Neural crest cell (in vitro differentiated cells): ENCODE measurements around the gene AGBL1. TPM values are rescaled to one million over a fixed set of nuclear protein-coding genes. Genes with fewer than 3 reads are reported as not detected.

Experiments used
- DNase-seq: peaks from one replicate; pipeline ENCODE4 v3.0.0; 2021; ENCODE audit warnings: low read depth, mixed read lengths, low spot score
- H3K27ac Mint-ChIP-seq: one replicate; pipeline ENCODE4 v1.8.0; 2021; ENCODE audit warnings: mild to moderate bottlenecking, mixed read lengths; ENCODE audit not compliant: unreplicated experiment
- H3K27me3 Mint-ChIP-seq: 2 replicates; pipeline ENCODE4 v1.8.0; 2021; ENCODE audit warnings: low read depth, mild to moderate bottlenecking, mixed read lengths
- H3K36me3 Mint-ChIP-seq: 2 replicates; pipeline ENCODE4 v1.8.0; 2021; ENCODE audit warnings: low read depth, mild to moderate bottlenecking, mixed read lengths
- H3K4me1 Mint-ChIP-seq: 2 replicates; pipeline ENCODE4 v1.8.0; 2021; ENCODE audit warnings: mixed read lengths
- H3K4me3 Mint-ChIP-seq: one replicate; pipeline ENCODE4 v1.8.0; 2021; ENCODE audit warnings: mild to moderate bottlenecking, mixed read lengths
- H3K9me3 Mint-ChIP-seq: 2 replicates; pipeline ENCODE4 v1.8.0; 2021; ENCODE audit warnings: mixed read lengths
- total RNA-seq: library from RNA; stranded (reverse); gene quantifications from 2 replicates; pipeline ENCODE4 v1.2.1, GENCODE V29; 2021
- TF ChIP-seq, protein P1 (sequence below): fragments of 200-600 bp; sonication (generic); conservative IDR thresholded peaks from 2 replicates; pipeline ENCODE4 v1.5.0; 2021; ENCODE audit warnings: antibody characterized with exemption, mild to moderate bottlenecking

The AGBL1 gene
- total RNA-seq, 1 donor from 2014 or later: 0.05 TPM

DNA sequence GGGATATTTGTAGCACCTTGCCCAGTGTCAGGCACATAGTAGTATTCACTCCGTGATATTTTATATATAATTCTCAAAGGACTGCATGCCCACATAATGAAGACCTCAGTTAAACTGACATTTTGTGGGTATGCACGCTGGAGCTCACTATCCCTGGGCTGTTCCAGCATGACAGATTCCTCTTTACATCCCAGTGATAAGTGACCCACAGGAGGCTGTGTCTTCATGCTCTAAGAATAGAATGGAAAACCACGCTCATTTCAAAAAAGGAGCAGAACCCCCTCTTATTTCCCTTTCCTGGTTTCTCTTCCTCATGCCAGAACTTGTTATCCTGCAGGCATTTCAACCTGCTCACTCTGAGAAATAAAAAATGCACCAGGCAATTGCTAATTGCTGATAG lies 717.5 kb downstream of the AGBL1 start:
- no peak for DNase-seq
- Mint-ChIP-seq H3K27me3 (no peaks in the 10 kb centered on the region), H3K27ac (no peak overlapping the region), H3K9me3 (no peaks in the 10 kb centered on the region), H3K36me3 (no peaks in the 10 kb centered on the region), H3K4me1 (no peaks in the 10 kb centered on the region), H3K4me3 (no peak overlapping the region)
- TF ChIP-seq, protein P1, sequence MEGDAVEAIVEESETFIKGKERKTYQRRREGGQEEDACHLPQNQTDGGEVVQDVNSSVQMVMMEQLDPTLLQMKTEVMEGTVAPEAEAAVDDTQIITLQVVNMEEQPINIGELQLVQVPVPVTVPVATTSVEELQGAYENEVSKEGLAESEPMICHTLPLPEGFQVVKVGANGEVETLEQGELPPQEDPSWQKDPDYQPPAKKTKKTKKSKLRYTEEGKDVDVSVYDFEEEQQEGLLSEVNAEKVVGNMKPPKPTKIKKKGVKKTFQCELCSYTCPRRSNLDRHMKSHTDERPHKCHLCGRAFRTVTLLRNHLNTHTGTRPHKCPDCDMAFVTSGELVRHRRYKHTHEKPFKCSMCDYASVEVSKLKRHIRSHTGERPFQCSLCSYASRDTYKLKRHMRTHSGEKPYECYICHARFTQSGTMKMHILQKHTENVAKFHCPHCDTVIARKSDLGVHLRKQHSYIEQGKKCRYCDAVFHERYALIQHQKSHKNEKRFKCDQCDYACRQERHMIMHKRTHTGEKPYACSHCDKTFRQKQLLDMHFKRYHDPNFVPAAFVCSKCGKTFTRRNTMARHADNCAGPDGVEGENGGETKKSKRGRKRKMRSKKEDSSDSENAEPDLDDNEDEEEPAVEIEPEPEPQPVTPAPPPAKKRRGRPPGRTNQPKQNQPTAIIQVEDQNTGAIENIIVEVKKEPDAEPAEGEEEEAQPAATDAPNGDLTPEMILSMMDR: no peak

DNA sequence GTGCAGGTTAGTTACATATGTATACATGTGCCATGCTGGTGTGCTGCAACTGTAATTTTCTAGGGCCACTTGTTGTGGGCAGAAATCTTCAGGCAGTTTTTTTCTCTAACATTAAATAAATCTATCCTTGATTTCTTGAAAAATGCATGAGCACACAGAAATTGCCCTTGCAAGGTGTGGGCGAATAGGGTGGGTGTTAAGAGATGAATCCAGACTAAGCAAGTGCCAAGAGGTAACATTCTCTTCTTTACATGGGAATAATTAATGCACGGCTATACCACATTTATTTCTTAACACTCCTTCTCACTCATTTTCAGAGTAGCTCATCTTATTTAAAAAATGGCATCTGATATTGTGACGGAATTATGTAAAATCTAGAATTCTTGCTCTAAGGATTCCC lies 719.6 kb downstream of the AGBL1 start:
- no peak for DNase-seq
- TF ChIP-seq, protein P1: no peak
- Mint-ChIP-seq H3K4me1 (no peaks in the 10 kb centered on the region), H3K27ac (no peak overlapping the region), H3K4me3 (no peak overlapping the region), H3K9me3 (no peaks in the 10 kb centered on the region), H3K27me3 (no peaks in the 10 kb centered on the region), H3K36me3 (no peaks in the 10 kb centered on the region)

DNA sequence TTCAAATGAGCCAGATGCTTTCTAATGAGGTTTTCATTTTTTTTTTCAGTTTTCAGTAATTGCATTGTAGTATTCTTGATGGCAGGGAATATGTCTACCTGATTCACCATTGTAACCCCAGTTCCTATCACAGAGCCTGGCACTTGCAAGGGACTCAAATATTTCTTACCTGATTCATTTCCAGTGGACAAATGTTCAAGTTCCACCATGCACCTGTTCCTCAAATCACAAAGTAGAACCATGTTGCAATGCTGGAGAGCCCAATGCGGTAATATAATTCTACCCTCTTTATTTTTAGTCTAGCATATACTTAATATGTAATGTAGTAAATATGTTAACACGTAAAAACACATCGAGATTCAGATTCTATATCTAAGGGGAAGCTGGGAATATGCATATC lies 722.6 kb downstream of the AGBL1 start:
- TF ChIP-seq, protein P1: no peak
- DNase-seq: no peak
- Mint-ChIP-seq H3K36me3 (no peaks in the 10 kb centered on the region), H3K27me3 (no peaks in the 10 kb centered on the region), H3K4me1 (no peaks in the 10 kb centered on the region), H3K27ac (no peak overlapping the region), H3K9me3 (no peaks in the 10 kb centered on the region), H3K4me3 (no peak overlapping the region)

DNA sequence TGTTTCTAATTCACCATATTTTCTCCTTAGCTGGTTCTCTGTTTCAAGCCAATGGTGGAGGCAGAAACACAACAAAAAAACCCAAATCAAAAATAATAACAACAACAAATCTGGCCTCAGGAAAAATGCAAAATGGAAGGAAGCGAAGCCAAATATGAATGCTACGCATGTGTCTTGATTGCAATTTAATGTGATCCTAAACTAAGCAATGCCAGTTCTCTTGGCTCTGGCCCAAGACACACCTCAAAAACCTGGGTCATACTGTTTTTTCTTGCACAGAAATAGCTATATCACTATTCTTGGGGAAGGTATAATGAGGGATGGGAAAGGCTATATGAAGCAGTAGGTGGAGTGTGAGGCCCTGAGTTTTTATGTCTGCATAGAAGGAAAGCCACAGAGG lies 724.7 kb downstream of the AGBL1 start:
- Mint-ChIP-seq H3K36me3 (no peaks in the 10 kb centered on the region), H3K4me3 (no peak overlapping the region), H3K9me3 (no peaks in the 10 kb centered on the region), H3K27me3 (peaks cover 6% of the 10 kb centered on the region), H3K4me1 (no peaks in the 10 kb centered on the region), H3K27ac (no peak overlapping the region)
- TF ChIP-seq, protein P1: no peak
- DNase-seq: no peak

DNA sequence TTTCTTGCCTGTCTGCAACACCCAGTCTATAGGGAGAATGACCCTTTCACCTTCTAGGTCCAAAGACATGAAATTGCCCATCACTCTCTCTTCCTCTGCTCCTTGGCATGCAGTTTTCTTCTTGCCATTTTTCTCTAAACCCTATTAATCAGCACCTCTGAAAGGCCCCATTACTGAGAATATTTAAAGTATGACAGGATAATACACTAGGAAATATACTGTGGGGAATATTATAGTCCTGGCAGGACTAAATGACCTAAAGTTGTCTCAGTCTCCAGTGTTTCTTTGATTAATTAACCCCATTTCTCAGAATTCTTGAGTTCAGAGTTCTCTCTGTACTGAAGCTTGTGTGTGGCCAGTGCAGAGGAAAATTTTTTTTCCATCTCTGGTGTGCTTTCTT lies 730.7 kb downstream of the AGBL1 start:
- no peak overlapping the region for H3K27ac Mint-ChIP-seq
- TF ChIP-seq, protein P1: no peak
- DNase-seq: no peak
- no peaks in the 10 kb centered on the region for H3K9me3 Mint-ChIP-seq
- H3K4me1 Mint-ChIP-seq: no peaks in the 10 kb centered on the region
- no peaks in the 10 kb centered on the region for H3K36me3 Mint-ChIP-seq
- H3K27me3 Mint-ChIP-seq: peaks cover 7% of the 10 kb centered on the region
- H3K4me3 Mint-ChIP-seq: no peak overlapping the region

DNA sequence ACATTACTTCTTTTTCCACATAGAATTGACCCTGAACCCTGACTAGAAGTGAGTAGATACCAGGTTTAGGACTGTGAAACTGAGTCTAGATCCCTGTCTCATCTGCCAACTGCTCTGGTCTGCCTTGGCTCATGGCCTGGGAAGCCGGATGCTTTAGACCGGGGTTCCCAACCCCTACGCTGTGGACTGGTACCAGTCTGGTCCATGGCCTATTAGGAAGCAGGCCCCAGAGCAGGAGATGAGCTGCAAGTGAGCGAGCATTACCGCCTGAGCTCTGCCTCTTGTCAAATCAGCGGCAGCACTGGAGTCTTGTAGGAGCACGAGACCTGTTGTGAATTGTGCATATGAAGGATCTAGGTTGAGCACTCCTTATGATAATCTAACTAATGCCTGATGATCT lies 734.2 kb downstream of the AGBL1 start:
- Mint-ChIP-seq H3K27me3 (peaks cover 4% of the 10 kb centered on the region), H3K27ac (no peak overlapping the region), H3K9me3 (no peaks in the 10 kb centered on the region), H3K36me3 (peaks cover 2% of the 10 kb centered on the region), H3K4me1 (no peaks in the 10 kb centered on the region), H3K4me3 (no peak overlapping the region)
- DNase-seq: no peak
- TF ChIP-seq, protein P1: no peak
